ENCODE results near the gene ANP32E. TPM values are rescaled to one million over a fixed set of nuclear protein-coding genes. Genes with fewer than 3 reads are reported as not detected.

ANP32E gene
- total and polyA plus RNA-seq, 2 of the 8 experiments (the other 6 are each of a cell fraction or from before 2014, with no cell fraction given) = 20.7 to 123 TPM

GRCh38 chr1:150213170-150214098, 22.5 kb downstream of the ANP32E start (continued):
- TF ChIP-seq E2F6 (IDR thresholded peaks at IDR 0.05) (peak; percentile 97), SP1 (IDR thresholded peaks at IDR 0.05; ENCODE audit: low read depth, low read length) (no peak), JUND (IDR thresholded peaks at IDR 0.05; ENCODE audit: low read length) (no peak), SIRT6 (IDR thresholded peaks at IDR 0.05; ENCODE audit: low read length) (no peak), CBX5 (IDR thresholded peaks at IDR 0.05; ENCODE audit: low read depth, low read length) (no peak), CEBPB (IDR thresholded peaks at IDR 0.05; ENCODE audit: low read depth, low read length) (peak; percentile 55; the same call in 1 of the 2 replicates), KDM1A (IDR thresholded peaks at IDR 0.05; ENCODE audit: borderline replicate concordance, low read length) (peak; percentile 59; the same call in 1 of the 2 replicates), USF2 (IDR thresholded peaks at IDR 0.05; ENCODE audit: low read length) (peak; percentile 91), ZNF274 (IDR thresholded peaks at IDR 0.05; ENCODE audit: borderline replicate concordance, extremely low read depth, low read length) (no peak), SP2 (IDR thresholded peaks at IDR 0.05; ENCODE audit: low read length) (no peak), RAD21 (IDR thresholded peaks at IDR 0.05 in 1 of 2, conservative IDR thresholded peaks at IDR 0.05 in 1 of 2; ENCODE audit: low read depth in 2 of 2, low read length in 2 of 2) (peak; percentile 13 to 22; a peak in 2 of 4 replicates), SIN3A (conservative IDR thresholded peaks at IDR 0.05 in 1 of 2, IDR thresholded peaks at IDR 0.05 in 1 of 2; ENCODE audit: low read depth in 1 of 2, low read length in 2 of 2) (no peak), NANOG (IDR thresholded peaks at IDR 0.05; ENCODE audit: insufficient read depth, low read depth, low read length, poor library complexity, severe bottlenecking) (no peak), TAF1 (IDR thresholded peaks at IDR 0.05; ENCODE audit: low read depth, low read length) (peak; percentile 72; the same call in 1 of the 2 replicates), CTBP2 (IDR thresholded peaks at IDR 0.05; ENCODE audit: borderline replicate concordance, insufficient read depth, insufficient read length, low read length) (no peak), TEAD4 (IDR thresholded peaks at IDR 0.05; ENCODE audit: low read depth, low read length) (no peak), RFX5 (IDR thresholded peaks at IDR 0.05; ENCODE audit: borderline replicate concordance, low read depth, low read length) (no peak), HDAC2 (IDR thresholded peaks at IDR 0.05; ENCODE audit: borderline replicate concordance in 1 of 2, low read depth in 2 of 2, low read length in 2 of 2) (no peak; a peak in 1 of 4 replicates), CHD2 (IDR thresholded peaks at IDR 0.05; ENCODE audit: low read length) (no peak), TBP (IDR thresholded peaks at IDR 0.05; ENCODE audit: low read depth, low read length) (peak; percentile 41; the same call in 1 of the 2 replicates)

Data from H1 (cell line).